K562 (cell line): ENCODE data around the gene CLASP1. TPM values are rescaled to one million over a fixed set of nuclear protein-coding genes. Genes with fewer than 3 reads are reported as not detected.

Experiments
- ATF3 ChIP-seq, 2 experiments: fragments of 450-650 bp in 1 of 2; sonication (generic) in 1 of 2; formaldehyde crosslinking in 1 of 2; IDR thresholded peaks in 1 of 2; conservative IDR thresholded peaks in 1 of 2; 2 replicates each; pipeline versions ENCODE4 v1.6.1 to v1.8.1; 2016 to 2023; ENCODE audit warnings: mild to moderate bottlenecking in 2 of 2, moderate library complexity in 2 of 2, inconsistent platforms in 1 of 2, missing genetic modification reagents in 1 of 2
- MYC ChIP-seq, 2 experiments: fragments of 250-450 bp in 1 of 2; sonication (Bioruptor Pico) in 1 of 2; IDR thresholded peaks; 2 replicates each; pipeline versions ENCODE4 v1.5.1 to v1.6.1; 2012 to 2021; ENCODE audit warnings: low read depth in 2 of 2, borderline replicate concordance in 1 of 2, improper control_type of control experiment in 1 of 2, low read length in 1 of 2, mild to moderate bottlenecking in 1 of 2, moderate library complexity in 1 of 2
- TBP ChIP-seq: optimal IDR thresholded peaks from 2 replicates; pipeline ENCODE3; 2011; ENCODE audit warnings: low read depth, low read length, improper control_type of control experiment
- ZNF263 ChIP-seq: sonication (generic); formaldehyde crosslinking; IDR thresholded peaks from 2 replicates; pipeline ENCODE4 v1.8.0; 2022; ENCODE audit warnings: mild to moderate bottlenecking, missing genetic modification reagents, borderline replicate concordance
- ZNF785 ChIP-seq: fragments of 250-450 bp; sonication (Bioruptor Pico); IDR thresholded peaks from 2 replicates; pipeline ENCODE4 v1.4.0; 2020; ENCODE audit warnings: mild to moderate bottlenecking
- polyA plus RNA-seq, 8 experiments: library from polyadenylated mRNA; depleted of rRNA in 4 of 8; stranded (reverse) in 5 of 8; unstranded in 3 of 8; fragments of >200 nt; fragmentation: Nextera tagmentation in 2 of 8; fragmentation: Illumina TruSeq in 1 of 8; extraction: Ambion mirVana in 2 of 8; extraction: Trizol in 1 of 8; gene quantifications; 2 replicates each; pipeline versions ENCODE4 v1.2.1 to v1.2.3, GENCODE V29; 2011 to 2014; ENCODE audit warnings: inconsistent platforms in 1 of 8, missing spikeins in 1 of 8
- total RNA-seq, 7 experiments: library from RNA; depleted of rRNA in 6 of 7; stranded (reverse); fragments of >200 nt in 6 of 7; fragmentation: Illumina TruSeq in 2 of 7; extraction: Trizol in 2 of 7; gene quantifications; 2 replicates each; pipeline versions ENCODE4 v1.2.1 to v1.2.3, GENCODE V29; 2011 to 2021; ENCODE audit warnings: low replicate concordance in 1 of 7
- TF ChIP-seq, protein P1 (sequence below): fragments of 250-450 bp; sonication (Bioruptor Pico); IDR thresholded peaks from 2 replicates; pipeline ENCODE4 v1.5.0; 2021
- TF ChIP-seq, protein P2 (sequence below), 2 experiments: fragments of 450-650 bp; IDR thresholded peaks; 2 replicates each; pipeline ENCODE4 v1.6.1; 2016

Gene CLASP1
- total and polyA plus RNA-seq, 9 of the 15 experiments (the other 6 are each of a cell fraction or from before 2014, with no cell fraction given), result 1.7 to 40.3 (median 20.7) TPM

- no peak for TF ChIP-seq ATF3 (IDR thresholded peaks at IDR 0.05)
- peak; percentile 65; the same call in 1 of the 2 replicates for TF ChIP-seq ATF3 (CRISPR knock-in tag; conservative IDR thresholded peaks at IDR 0.05)
- 0 out of 2 replicates have a peak, but pooled peaks have one; percentile 4 for TF ChIP-seq ZNF263 (CRISPR knock-in tag)
- TF ChIP-seq, protein P1, sequence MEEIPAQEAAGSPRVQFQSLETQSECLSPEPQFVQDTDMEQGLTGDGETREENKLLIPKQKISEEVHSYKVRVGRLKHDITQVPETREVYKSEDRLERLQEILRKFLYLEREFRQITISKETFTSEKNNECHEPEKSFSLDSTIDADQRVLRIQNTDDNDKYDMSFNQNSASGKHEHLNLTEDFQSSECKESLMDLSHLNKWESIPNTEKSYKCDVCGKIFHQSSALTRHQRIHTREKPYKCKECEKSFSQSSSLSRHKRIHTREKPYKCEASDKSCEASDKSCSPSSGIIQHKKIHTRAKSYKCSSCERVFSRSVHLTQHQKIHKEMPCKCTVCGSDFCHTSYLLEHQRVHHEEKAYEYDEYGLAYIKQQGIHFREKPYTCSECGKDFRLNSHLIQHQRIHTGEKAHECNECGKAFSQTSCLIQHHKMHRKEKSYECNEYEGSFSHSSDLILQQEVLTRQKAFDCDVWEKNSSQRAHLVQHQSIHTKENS, result no peak
- no peak for TF ChIP-seq ZNF785 (CRISPR knock-in tag)
- peak; percentile 17; the same call in 1 of the 2 replicates for TF ChIP-seq MYC (IDR thresholded peaks at IDR 0.05; ENCODE audit: low read depth, low read length)
- no peak for TF ChIP-seq MYC (CRISPR knock-in tag; IDR thresholded peaks at IDR 0.05; ENCODE audit: borderline replicate concordance, low read depth)
- TF ChIP-seq, protein P2, sequence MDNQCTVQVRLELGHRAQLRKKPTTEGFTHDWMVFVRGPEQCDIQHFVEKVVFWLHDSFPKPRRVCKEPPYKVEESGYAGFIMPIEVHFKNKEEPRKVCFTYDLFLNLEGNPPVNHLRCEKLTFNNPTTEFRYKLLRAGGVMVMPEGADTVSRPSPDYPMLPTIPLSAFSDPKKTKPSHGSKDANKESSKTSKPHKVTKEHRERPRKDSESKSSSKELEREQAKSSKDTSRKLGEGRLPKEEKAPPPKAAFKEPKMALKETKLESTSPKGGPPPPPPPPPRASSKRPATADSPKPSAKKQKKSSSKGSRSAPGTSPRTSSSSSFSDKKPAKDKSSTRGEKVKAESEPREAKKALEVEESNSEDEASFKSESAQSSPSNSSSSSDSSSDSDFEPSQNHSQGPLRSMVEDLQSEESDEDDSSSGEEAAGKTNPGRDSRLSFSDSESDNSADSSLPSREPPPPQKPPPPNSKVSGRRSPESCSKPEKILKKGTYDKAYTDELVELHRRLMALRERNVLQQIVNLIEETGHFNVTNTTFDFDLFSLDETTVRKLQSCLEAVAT (IDR thresholded peaks at IDR 0.05), result peak in 1 of 2 experiments; percentile 12; a peak in 1 of 4 replicates
- TF ChIP-seq TBP, result no peak
These were observed 785 bp downstream of the CLASP1 start (continued) for GRCh38 chr2:121648206-121649148.
